Adrenal gland (tissue), 5 donors: ENCODE results near the gene ARHGAP5.

Experiments used
- POLR2A ChIP-seq, 2 donors: fragments of 450-650 bp; IDR thresholded peaks; one replicate each; pipeline ENCODE4 v1.6.1; 2017; ENCODE audit warnings: antibody characterized with exemption in 2 of 2, mild to moderate bottlenecking in 2 of 2, moderate library complexity in 1 of 2
- TF ChIP-seq, protein P1 (sequence below), 6 experiments: fragments of 450-650 bp in 4 of 6; fragments of 200-600 bp in 2 of 6; sonication (generic) in 1 of 6; IDR thresholded peaks; 1 replicate in 5 of 6; 2 replicates in 1 of 6; pipeline versions ENCODE4 v1.5.1 to v1.8.0; 2016 to 2021; ENCODE audit warnings: antibody characterized with exemption in 6 of 6, mild to moderate bottlenecking in 2 of 6, moderate library complexity in 1 of 6
- donor health status: DM: no; HTN: no; CAD: no.

GRCh38 chr14:32028599-32028998, 48.5 kb upstream of the ARHGAP5 start:
- TF ChIP-seq, protein P1, sequence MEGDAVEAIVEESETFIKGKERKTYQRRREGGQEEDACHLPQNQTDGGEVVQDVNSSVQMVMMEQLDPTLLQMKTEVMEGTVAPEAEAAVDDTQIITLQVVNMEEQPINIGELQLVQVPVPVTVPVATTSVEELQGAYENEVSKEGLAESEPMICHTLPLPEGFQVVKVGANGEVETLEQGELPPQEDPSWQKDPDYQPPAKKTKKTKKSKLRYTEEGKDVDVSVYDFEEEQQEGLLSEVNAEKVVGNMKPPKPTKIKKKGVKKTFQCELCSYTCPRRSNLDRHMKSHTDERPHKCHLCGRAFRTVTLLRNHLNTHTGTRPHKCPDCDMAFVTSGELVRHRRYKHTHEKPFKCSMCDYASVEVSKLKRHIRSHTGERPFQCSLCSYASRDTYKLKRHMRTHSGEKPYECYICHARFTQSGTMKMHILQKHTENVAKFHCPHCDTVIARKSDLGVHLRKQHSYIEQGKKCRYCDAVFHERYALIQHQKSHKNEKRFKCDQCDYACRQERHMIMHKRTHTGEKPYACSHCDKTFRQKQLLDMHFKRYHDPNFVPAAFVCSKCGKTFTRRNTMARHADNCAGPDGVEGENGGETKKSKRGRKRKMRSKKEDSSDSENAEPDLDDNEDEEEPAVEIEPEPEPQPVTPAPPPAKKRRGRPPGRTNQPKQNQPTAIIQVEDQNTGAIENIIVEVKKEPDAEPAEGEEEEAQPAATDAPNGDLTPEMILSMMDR (IDR thresholded peaks at IDR 0.05) = no peak
- TF ChIP-seq POLR2A (IDR thresholded peaks at IDR 0.05) = no peak
